HL-60/S4 (cell line): Measurements from ENCODE around the gene FEN1.

Experiments
- in situ Hi-C: fragments of 300-500 bp; cut with MboI; formaldehyde crosslinking; loops from 2 replicates; pipeline ENCODE4 v1.14.3; 2022; ENCODE audit warnings: low sequenced_read_pairs

FEN1 gene

DNA sequence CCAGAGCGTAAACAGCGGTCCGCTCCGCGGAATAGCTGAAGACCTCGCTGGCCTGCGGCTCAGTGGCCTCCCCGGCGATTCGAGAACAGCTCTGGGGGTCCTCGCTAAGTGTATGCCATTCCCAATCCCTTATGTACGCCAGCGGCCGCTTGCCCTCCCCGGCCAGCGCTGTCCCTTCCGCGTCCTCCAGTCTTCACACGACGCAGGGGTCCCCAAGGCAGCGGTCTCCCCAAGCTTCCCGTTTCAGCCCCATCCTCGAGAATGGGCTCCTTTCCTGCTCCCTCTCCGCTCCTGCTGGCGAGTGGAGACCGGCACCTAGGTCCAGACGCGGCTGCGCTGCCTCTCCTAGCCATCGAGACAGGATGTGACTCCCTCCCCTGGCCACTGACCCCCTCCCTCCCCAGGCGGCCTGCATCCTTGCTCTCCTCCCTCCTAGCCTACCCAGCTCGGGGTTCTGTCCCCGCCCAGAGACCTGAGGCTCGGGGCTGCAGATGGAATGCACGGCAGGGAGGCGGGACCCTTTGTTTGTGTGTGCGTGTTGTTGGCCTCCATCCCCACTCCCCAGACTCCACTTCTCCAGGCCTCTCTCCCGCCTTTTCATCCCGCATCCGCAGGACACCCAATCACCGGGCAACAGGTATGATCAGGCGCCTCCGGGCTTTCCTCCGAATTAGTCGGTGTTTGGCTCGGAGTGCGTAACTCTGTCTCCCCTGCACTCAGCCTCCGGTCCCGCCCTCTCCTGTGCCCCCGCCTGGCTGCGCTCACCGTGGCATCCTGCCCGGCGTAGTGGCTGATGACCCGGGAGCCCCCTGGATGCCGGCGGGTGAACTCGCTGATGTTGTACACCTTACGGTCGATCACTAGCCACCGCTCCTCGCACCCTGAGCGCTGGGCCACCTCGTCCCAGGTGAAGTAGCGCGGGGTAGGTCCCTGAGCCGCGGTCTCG, 23.4 kb downstream of the FEN1 start:
- in situ Hi-C loops, result no loop called here

DNA sequence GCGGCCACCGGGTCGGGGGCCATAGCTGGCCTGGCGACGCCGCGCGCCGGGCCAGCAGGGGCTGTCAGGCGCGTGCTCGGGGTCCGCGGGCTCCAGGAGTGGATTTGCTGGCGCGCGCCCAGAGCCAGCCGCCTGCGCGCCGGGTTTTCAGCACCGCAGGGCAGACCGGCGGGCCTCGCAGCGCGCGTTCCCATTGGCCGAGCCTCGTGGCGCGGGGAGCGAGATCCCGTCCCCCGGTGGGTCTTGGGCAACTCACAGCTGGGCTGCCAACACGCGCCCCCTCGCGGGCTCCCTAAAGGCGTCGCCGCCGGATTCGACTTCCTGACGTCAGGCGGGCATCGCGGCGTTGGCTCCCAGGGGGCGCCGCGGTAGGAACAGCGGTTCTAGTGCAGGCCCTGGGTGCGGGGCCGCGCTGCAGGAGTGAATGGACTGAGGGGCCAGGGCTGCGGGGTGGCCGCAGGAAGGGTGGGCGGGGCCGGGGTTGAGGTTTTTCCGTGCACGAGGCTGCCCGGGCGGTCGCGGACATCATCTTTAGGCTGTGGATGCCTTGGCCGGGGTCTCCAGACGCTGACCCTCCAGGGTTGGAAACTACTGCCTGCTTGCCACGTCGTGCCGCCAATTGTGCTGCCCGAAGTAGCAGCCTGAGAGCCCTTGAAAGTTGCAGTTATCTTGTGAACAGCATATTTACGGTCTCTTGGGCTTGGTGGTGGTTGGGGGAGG, 24.2 kb downstream of the FEN1 start, which contains the start of gene FADS1:
TSS of gene FADS1 (minus strand) at position 268 of the 720 bp plus-strand sequence. CDS start at position 194, 74 bp downstream.
- in situ Hi-C loops, result no loop called here

DNA sequence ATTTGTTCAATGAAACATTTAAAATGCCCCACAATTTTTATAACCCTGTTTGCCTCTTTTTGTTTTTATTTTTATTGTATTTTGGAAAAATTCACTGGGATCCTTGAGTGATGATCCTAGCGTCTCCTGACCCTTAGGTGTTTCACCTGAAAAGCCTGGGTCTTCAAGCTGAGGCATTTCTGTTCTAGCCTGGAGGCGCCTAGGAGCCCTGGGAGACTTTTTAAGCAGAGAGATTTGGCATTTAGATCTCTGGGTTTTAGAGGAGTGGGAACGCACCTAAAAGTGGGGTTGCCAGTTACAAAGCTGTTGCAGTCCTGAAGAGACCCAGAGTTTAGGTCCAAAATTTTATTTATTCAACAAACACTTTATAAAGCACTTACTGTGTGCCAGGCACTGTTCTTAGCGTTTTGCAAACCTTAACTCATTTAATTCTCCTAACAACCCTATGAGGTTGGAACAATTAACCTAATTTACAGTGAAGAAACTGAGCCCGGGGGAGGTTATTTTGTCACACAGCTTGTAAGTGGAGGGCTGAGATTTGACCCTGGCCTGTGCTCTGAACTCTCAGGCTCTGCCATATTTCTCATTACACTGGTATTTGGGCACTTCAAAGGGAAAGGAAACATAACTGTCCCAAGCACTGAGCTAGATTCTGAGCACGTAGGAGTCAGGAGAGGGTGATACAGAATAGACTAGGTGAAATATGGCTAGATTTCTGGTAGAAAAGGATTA, 24.9 kb downstream of the FEN1 start:
- in situ Hi-C loops, result no loop called here

DNA sequence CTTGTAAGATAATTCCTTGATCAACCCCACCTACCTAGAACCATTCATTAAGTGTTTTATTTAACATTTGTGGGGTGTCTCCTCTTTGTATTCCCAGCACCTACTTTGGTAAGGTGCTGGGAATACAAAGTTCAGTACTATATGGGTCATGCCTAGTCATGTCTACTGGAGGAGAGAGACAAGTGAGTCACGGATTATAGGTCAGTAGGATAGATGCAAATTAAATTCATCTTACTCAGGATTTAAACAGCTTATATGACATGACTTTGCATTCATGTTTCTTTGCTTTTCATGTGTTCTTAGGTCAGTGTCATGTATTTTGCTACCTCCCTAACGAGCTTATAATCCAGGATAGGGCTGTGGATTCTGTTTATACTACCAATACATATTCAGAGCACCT, 27.5 kb downstream of the FEN1 start:
- in situ Hi-C loops, result no loop called here

DNA sequence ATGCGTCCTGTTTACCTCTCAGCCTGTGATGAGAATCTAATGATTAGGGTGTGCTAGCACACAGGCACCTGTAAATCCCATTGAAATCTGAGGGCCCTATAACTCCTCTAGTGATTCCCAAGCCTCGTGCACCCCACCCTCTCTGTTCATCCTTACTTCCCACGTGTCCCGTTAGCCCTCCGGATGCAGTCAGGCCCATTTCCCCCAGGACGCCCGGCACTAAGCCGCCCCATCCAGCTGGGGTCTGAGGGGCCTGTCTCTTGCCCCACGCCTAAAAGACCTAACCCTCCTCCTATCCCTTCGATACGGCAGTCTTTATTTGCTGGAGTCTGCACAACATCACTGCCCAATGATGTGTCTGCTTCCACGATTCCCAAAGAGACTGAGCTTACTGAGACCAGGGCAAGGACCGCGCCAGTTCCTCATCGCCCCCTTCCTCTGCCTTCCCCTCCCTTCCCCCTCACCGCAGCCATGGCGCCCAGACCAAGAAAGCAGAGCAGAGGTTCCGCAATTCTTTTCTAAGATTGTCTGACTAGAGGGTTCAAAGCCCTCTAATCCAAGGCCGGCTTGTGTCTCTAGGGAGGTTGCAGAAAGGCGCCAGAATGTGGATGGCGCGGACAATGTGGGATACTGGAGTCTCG, 34.3 kb downstream of the FEN1 start:
- in situ Hi-C loops, result no loop called here

DNA sequence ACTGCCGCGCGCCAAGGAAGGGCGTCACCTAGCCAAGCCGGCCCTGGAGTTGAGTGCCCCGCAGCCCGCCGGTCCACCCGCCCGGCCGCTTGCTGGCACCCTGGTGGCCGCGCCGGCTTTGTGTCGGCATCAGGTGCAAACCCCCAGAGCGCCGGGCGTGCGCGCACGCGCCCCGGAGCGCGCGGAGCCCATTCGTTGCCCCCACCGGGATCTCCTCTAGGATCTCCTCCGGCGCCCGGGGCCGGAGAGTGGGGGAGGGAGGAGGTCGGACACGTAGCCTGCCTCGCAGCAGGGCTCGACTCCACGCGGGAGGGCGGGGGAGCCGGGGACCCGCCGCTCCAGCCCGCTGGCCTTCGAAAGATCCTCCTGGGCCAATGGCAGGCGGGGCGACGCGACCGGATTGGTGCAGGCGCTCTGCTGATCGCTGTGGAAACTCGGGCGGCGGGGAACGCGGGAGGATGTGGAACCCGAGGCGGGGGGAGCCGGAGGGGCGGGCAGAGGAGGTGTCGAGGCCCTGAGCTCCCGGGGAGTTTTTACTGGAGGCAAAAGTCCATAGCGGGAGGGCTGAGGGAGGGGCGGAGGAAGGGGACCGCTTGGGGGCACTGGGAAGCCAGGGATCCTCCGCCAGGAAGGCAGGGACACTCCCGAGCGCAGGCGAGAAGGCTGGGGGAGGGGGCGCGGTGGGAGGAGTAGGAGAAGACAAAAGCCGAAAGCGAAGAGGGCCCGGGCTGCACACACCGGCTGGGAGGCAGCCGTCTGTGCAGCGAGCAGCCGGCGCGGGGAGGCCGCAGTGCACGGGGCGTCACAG, 35.1 kb downstream of the FEN1 start, which contains the start of gene FADS2:
TSS of gene FADS2 (plus strand) at position 730 of the 808 bp plus-strand sequence. CDS start 91 bp downstream, outside the sequence.
- in situ Hi-C loops, result no loop called here

DNA sequence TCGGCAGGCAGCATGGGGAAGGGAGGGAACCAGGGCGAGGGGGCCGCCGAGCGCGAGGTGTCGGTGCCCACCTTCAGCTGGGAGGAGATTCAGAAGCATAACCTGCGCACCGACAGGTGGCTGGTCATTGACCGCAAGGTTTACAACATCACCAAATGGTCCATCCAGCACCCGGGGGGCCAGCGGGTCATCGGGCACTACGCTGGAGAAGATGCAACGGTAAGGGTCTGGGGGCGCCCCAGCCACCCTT, 35.6 kb downstream of the FEN1 start:
- in situ Hi-C loops, result no loop called here

DNA sequence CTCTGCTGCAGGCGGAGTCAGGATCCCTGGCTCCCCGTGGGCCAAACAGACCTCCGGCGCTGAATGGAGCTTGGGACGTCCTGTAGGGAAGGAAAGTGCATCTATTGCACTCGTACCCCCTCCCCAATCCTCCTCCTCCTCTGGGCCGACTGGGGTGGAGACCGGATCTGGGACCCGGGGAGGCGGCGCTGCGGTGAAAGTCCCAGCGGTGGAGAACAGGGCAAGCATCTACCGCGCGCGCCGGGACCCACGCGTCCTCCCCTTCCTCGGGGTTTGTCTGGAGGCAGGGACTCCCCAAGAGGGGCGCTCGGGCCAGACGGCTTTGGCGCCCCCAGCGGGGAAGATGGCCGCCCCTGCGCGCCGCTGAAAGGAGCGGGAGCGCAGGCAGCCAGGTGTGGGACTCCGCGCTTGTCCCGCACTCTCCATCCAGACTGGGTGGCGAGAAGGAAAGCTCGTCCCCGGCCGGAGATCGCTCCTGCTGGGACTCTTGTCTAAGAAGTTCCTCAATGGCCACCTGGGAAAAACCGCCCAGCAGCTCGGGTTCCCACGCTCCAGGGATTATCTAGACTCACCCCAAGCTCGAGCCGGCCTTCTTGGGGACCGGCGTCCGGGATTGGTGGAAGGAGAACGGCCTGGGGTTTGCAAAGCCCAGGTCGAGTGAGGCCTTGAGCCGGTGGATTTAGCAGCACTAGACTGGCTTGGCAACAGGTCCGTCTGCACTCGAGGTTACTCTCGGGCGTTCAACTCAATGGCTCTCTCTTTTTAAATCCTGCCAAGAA, 36.1 kb downstream of the FEN1 start:
- in situ Hi-C loops, result no loop called here

DNA sequence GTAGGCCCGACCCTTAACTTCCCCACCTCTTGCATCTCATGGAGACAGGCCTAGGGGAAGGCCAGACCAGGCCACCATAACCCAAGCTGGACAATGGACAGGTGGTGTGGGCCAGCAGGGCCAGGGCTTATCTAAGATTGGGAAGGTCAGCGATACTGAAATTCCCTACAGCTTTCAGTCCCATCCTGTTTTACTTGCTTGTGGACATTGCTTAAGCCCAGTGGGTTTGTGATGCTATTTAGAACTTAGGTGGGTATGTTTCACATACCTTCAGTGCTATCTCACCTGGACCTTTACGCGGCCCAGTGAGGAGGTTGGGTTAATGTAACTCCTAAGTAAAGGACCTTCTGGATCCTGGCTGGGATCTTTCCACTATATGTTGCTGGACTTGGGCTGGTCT, 37.1 kb downstream of the FEN1 start:
- in situ Hi-C loops, result no loop called here

DNA sequence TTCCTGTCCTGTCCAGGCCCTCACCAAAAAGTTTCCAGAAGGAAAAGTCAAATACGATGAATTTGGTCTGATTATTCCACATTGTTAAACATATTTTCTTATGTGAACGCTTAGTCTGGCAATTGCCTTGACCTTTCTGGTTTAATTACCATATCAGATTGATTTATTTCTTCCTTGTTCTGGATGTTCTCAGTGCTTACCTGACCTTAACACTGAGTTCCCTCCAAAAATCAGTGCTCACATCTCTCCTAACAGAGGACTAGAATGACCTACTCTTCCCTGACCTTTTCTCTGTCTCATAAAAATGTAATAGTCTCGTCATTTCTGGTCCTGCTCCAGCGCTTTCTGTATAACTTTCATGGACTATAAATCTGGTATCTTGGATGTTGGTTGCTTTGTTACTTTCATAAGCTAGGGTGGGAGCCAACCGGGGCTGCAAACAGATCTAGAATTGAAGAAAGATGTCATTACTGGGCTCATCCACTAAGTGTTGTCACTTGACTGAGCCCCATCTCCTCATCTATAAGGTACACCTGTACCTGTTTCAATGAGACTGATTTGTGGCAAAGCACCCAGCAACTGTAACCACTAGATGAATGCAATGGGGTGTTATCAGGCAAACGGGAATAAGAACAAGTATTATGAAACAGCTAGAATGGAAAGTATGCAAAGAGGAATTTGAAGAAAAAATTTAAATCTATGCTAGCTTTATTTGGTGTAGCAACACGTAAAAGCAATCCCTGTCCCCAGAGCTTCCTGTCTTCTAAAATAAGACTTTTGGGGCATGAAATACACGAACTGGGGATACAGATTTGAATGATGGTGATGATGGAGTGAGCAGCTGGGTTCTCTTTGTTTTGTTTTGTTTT, 37.8 kb downstream of the FEN1 start:
- in situ Hi-C loops, result no loop called here

DNA sequence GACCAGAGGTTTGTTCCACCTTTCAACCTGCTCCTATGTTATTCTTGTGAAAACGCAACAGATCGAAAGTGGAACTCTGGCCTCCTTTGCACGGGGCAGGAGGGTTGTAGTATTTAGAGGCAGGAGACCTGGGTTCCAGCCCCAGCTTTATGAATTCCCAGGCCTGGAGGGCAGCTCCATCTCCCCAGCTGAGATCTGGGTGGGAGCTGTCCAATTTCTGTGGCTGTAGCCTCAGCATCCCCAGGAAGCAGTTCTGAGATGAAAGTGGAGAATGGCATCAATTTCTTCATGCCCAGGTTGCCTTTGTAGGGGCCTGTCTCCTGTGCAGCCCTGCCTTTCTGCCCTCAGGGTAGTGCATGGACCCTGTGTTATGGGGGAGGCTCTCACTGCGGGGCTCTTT, 39.5 kb downstream of the FEN1 start:
- in situ Hi-C loops, result no loop called here

DNA sequence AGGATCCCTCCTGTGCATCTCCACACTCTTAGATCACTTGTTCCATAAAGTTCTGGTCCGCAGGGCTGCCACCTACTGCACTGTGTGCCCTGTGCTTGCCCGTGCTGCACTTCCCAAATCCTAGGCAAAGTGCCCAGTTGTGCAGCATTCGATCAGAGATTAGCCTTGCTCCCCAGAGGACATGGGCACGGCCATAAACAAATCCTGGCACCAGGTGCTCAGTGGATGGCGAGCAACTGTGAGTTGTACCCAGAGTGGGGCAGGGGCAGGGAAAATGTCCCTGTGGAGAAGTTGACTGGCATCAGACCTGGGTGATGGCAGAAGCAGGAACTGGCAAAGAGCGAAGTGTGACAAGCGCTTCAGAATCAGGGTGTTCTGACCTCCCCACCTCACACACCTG, 40.0 kb downstream of the FEN1 start:
- in situ Hi-C loops, result no loop called here

DNA sequence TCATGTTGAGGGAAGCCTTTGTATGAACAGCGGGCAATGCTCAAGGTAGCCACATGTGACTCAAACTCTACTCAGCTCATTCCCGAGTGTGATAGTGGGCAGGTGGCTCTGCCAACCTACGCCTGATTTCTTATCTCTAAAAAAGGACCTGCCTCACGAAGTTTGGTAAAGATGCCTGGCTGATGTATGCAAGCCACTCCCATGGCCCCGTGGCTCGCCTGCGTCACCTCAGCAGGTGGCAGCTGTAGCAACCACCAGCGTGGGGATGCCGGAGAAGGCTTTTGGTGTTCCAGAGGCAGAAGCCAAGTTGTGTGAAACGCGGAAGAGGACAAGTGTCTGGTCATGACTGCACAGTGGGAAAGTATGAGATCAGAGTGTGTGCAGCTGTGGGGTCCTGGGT, 40.8 kb downstream of the FEN1 start:
- in situ Hi-C loops, result no loop called here

DNA sequence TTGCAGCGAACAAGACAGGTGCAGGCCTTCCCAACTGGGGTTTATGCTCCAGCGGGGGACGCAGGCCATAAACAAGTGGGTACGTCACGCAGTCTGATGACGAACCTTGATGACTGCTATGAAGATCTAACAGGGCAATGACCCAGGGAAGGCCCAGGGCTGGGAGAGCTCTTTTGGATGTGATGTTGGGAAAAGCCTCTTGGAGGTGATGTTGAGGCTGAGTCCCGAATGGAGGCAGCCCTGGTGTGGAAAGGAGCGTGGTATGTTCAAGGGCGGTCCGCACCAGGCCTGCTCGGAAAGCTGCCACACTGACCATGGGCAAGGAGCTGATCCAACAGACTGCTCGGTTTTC, 41.2 kb downstream of the FEN1 start:
- in situ Hi-C loops, result no loop called here

DNA sequence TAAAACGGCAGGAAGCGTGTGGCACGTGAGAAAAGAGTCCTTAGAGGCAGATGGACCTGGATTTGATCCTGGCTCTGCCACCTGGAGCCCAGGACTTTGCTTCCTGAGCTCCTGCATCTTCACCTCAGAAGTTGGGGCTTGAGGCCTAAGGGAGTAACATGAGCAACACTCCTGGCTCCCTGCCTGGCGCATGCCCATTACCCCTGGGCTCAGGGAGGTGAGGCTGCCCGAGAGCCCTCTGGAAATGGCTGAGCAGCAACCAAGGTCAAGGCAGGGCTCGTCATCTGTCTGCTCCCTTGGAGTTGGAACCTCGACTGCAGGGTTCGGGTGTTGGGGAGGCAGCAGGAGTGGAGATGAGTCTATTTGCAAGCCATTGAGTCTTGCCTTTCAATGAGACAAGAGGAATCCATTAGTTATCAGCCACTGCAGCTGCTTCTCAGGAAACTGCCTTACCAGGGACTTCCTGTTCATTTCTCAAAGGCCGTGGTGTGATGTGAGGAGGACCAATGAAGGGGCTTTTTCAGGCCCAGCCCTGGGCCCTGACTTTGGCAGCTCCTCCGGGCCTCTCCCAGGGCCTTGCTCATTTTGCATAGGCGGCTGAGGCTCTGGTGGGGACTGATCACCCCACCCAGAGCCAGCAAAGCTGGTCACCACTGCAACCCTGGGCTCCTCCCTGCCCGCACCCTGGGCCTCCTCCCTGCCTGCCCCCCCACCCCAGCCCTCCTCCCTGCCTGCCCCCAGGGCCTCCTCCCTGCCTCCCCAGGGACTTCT, 41.8 kb downstream of the FEN1 start:
- in situ Hi-C loops, result no loop called here

DNA sequence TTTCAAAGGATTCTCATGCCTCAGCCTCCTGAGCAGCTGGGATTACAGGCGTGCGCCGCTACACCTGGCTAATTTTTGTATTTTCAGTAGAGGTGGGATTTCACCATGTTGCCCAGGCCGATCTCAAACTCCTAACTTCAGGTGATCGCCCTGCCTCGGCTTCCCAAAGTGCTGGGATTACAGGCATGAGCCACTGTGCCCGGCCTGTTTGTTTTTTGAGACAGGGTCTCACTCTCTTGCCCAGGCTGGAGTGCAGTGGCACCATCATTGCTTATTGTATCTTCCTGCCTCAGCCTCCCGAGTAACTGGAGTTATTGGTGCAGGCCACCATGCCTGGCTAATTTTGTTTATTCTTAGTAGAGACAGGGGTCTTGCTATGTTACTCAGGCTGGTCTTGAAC, 43.5 kb downstream of the FEN1 start:
- in situ Hi-C loops, result no loop called here

DNA sequence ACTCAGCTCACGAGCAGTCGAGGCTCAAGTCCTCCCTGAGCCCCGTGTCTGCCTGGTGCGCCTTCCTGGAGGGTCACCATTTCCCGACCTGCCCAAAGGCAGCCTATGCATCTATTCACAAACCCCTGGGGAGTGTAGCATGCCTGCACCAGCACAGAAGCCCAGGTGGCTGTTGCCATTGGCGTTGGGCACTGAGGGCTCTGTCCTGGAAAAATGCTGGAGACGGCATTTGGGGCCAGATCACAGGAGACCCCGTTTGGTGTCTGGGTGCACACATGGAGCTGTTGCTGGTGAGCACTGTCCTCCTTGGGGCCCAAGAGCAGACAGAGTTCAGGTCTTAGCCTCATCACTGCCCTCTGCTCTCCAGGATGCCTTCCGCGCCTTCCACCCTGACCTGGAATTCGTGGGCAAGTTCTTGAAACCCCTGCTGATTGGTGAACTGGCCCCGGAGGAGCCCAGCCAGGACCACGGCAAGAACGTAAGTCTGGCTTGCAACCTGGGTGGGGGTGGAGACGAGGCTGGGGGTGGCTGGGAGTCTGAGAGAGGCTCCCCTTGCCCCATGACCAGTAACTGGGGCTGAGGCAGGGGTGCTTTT, 44.8 kb downstream of the FEN1 start:
- in situ Hi-C loops, result no loop called here

DNA sequence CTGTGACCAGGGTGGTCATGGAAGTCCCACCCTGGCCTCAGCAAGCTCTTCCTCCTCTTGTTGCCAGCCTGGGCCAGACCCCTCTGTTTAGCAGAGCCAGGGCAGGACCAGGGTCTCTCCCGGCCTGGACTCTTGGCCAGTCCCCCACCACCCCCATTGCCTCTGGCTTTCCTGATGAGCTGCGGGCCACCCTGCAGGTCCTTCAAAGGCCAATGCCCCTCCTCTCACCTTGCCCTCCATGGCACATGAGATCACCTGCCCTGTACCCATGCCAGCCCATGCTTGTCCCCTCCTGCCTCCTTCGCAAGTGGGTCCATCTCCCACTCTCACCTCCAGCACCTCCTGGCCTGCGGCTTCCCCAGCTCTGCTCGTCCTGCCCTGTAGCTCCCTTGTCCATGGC, 45.8 kb downstream of the FEN1 start:
- in situ Hi-C loops, result no loop called here
